Fibroblast of skin of back (primary cell): Measurements from ENCODE around the gene POU2F3.

ENCODE experiments used
- DNase-seq: peaks from one replicate; pipeline ENCODE4 v3.0.0-alpha.2; 2013

The POU2F3 gene

DNA sequence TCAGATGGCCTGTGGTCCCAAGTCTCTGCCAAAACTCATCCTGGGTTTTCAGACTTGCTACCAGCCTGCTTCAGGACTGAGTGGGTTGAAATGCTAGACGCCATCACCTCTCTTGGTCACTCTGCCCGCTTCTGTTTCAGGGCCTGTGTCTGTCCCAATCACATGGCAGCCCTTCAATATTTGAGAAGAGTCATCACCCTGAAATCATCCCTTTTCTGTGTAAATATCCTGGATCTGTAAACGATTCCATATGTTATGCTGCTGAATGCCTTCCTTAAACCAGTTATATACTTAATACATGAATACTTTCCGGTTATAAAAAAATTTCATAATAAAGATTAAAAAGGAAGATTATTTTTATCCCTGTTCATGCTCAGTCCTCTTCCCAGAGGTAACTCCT, 45.3 kb downstream of the POU2F3 start:
- DNase-seq = peak; percentile 43

DNA sequence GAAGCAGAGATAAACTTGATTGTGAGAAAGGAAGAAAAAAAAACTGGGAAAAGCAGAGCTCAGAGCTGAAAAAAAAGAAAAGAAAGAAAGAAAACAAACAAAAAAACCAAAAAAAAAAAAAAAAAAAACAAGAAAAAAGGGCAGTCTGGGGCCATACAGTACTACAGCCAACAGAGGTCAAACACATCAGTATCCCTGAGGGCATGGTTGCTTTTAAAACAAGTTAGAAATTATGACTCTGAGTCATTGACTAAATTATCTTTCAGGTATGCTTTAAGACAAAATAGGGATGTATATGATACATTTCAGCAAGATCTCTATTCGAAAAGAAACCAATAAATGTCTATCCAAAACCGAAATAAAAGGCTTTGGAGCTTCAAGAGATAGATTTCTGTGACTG, 48.1 kb downstream of the POU2F3 start:
- no peak for DNase-seq

DNA sequence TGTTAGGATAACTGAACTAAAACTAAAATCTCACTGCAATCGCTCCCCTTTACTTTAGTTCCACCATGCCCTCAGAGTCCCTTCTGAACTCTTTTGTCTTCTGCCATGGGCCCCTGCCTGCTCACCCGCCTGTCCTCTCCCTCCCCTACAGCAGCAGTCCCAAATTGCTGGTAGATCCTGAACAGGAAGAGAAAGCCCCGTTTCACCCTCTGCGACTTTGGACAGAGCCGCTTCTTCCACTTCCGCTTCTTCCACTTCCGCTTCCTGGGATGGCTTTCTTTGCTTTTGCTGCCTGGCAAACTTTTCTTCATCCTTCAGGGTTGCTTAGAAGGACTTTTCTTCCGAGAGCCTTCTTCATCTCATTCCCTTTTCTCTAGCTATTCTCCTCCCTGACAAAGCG, 49.5 kb downstream of the POU2F3 start:
- DNase-seq = no peak

DNA sequence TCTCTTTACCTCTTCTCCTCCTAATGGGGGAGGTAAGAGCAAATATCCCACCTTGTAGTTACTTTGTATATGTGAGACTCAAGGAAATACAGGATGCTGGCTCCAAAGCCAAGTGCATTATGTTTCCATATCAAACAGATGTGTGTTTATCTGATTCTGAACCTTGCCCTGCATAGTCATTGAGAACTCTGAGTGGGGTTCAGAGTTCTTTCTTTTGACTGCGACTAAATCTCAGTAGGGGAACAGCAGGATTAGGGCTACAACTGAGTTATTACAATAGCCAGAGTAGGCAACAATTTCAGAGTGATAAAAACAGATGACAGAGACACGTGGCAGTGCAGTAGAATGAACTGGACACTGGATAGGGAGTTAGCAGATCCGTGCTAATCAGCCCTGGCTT, 51.0 kb downstream of the POU2F3 start:
- DNase-seq = no peak

DNA sequence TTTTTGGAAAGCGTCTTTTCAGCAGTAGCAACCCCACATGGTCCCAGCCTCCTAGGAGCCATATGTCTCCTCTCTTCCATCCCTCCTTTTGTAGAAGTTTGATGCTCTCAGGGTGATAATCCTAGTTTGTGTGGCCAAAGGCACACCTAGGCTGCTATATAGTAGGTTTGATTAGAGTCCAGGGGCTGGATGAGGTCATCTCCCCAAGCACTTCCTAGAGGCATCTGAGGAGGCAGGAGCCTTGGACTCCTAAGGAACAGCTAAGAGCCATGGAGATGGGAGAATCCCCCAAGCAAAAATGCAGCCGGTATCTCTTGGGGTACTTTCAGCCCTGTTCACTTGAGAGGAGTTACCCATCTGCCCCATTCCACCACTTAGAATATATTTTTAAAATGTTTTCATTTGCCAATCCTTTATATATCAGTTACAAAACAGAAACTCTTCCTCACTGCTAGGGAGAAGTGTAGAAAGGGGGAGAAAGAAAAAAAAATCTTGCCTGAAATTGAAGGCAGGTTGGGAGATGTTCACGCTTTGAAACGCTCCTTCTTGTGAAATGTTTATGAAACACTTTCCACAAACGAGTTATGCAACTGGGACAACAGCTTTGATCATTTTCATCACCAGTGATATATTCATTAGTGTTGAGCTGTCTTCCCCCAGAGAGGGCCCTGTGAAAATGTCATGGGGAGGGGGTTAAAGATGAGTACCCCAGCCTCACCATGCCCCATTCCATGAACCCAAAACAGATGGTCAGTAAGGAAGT, 53.3 kb downstream of the POU2F3 start:
- DNase-seq = no peak

DNA sequence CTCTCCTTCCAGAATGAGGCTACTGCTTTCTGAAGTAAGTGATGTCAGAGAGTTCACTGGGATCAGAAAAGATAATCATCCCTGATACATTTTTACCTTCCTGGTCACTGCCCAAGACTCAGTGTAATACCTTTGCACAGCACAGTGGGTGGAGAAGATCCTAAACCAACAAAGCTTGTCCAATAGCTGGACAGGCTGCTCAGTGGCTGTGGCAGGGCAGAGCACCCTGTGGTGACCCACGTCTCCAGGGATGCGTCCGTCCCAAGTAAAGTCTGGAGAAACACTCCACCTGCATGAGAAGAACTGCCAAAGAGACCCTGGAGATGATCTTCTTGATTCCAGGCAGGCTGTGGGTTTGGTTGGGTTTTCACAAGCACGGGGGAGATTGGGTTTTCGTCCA, 54.2 kb downstream of the POU2F3 start:
- no peak for DNase-seq

DNA sequence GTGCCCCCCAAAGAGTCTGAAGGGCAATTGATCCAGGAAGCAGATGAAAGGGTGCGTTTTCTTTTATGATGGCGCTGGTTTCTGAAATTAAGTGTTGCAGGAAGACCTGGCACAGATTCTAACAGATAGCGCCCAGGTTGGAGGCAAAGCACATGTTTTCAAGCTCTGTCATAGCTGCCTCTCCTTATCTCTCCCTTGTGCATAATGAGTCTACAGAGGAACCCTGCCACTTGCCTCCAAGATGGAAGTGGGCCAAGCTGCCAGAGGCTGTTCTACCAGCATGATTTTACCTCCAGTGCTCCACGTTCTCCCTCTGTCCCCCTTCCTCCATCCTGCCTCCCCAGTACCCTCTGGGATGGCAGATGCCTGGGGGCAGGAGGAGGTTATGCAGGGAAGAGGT, 55.2 kb downstream of the POU2F3 start:
- DNase-seq = no peak

DNA sequence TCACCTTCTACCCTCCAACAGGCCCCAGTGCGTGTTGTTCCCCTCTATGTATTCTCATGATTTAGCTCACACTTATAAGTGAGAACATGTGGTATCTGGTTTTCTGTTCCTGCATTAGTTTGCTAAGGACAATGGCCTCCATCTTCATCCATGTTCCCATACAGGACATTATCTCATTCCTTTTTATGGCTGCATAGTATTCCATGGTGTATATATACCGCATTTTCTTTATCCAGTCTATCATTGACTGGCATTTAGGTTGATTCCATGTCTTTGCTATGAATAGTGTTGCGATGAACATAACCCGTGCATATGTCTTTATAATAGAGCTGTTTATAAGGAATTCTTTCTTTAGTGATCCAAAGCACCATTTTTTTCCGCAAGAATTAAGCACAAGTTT, 56.6 kb downstream of the POU2F3 start:
- DNase-seq = no peak

DNA sequence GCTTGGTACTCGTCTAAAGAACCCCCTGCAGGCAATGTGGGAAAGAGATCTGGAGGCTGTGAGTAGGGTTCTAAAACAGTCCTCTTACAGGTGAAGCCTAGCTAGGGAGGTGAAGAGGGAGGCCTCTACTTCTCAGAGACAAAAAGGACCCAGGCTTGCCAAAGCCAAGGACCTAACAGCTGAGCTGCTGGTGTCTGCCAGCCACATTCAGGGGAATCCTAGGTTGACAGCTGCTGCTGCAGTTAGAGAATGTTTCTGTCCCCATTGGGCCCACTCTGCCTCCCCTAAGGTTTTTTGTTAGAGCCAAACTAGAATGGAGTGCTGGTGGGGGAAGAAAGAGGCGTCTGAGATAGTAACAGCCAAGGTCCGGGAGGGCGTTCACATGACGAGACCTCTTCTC, 58.5 kb downstream of the POU2F3 start:
- no peak for DNase-seq

DNA sequence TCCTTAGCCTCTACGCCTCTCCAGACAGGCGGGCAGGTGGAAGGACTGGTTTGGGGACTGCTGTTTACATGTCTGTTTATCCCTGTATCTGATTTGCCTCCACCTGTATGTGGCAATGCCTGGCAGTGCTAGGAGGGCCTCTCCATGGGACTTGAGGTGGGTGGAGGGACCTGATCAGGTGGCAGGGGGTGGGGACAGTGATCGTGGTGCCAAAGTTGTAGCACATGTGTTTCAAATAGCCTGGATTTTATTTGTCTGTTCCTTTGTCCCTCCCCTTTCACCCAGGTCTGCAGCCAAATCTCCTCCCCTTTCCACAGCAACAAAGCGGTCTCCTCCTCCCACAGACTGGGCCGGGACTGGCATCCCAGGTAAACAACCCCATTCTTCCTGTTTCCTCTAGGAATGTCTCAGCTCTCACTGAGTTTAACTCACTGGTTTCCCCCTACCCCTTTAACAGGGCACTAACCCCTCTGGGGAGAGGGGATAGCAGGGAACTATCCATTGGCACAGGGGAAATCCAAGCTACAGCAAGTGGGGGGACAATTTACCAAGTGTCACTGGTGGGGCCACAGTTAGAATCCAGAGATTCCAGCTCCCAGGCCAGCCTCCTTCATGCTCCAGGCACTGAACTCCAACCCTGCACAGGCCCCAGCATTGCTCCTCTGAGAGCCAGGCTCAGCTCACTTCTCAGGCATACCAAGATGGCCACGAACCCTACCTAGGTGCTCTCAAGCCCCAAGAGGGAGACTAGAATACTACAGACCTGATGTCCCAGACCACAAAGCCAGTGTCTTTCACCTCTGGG, 62.3 kb downstream of the POU2F3 start:
- no peak for DNase-seq

DNA sequence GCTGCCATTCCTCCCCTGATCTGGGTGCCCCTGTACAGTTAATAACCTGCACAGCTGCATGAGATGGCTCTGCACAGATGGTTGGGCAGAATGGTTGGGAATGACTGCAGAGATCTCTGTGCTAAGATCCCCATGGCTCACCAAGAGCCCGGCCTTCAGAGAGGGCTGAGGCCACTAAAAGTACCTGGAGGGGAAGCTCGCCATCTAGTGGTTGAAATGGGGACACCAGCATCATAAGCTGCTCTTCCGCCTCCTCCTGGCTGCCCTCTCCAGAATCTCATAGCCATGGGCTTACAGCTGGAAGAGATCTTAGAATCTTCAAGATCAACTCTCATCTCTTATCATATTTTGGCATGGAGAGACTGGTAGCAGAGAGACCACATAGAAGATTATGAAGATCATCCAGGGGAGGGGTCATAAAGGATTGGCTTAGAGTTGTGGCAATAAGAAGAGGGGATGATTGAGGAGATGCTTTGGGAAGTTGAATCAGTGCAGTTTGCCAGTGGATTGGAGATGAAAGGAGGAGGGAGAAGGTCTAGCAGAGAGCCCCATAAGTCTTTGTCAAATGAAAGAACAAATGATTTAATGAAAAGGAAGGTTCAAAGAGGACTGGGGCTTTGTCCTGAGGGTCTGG, 63.2 kb downstream of the POU2F3 start:
- DNase-seq = peak; percentile 72

DNA sequence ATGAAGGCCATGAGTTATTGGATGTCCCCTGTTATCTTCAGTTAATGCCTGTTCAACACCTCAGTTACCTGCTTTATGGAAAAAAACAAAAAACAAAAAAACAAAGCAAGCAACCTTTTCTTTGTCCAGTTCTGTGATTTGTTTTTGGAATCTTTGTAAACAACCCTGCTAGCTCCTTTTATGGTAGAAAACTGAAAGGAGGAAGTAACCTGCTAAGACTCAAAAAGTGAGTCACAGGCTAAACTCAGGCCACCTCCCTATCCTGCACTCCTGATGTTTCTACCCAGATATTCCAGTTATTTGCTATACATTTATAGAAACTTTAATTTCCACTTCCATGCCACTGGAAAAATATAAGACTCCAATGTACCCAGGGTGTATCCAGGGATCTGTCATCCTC, 64.6 kb downstream of the POU2F3 start:
- peak; percentile 48 for DNase-seq

DNA sequence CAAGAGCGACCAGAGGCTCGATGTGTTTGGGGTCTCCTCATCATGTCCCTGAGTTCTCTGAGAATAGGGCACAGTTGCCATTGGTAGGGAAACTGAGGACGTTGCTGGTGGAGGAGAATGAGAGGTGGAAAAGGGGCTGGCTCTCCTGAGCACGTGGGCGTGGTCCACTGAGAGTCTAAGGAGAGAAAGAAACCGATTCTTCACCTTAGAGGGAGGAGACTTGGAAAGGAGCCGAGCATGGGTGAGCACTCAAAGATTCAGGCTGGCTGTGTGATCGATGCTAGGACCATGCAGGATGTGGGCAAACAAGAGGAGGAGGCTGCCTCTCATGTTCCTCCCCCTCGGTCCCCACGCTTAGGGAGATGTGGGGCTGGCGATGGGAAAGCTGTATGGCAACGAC, 65.3 kb downstream of the POU2F3 start:
- peak; percentile 13 for DNase-seq

DNA sequence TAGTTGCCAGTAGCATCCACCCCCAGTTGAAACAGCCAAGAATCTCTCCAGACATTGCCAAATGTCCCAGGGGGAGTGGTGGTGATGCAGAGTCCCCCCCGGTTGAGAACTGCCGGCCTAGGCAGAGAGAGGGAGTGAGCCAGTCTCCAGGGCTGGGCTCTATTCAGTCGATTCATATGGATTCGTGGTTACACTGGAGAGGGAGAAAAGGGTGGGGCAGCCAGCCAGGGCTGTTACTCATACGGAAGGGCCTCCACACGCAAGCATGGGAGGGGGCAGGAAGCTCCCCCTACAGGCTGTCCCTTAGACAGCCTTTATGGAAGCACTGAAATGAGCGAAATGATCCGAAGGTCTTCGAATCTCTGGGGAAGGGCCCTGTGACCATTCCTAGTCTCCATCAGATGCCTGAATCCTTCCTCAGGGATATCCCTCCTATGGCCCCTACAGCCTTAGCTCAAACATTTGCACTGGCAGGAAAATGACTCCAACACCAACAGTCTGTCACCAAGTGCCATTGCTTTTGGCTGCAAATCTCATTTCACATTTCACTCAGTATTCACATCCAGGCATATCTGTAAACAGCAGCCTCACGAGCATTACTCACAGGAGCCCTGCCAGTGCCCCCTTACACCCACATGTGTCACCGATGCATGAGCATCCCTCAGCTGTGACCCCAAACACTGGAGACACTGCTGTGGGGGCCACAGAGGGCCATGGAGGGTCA, 66.7 kb downstream of the POU2F3 start:
- peak; percentile 94 for DNase-seq

DNA sequence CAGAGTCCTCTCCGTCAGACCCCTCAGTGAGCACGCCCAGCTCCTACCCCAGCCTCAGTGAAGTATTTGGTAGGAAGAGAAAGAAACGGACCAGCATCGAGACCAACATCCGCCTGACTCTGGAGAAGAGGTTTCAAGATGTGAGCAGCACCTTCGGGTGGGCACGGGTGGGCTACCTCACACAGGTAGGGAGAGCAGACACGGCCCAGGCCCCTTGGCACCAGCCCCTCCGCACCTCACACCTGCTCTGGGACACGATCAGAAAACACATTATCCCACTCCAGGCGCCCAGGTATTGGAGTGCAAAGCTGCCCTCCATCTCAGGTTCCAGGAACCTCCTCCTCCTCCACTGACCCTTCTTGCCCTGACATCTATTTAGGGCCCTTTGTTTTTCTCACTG, 67.5 kb downstream of the POU2F3 start:
- no peak for DNase-seq

DNA sequence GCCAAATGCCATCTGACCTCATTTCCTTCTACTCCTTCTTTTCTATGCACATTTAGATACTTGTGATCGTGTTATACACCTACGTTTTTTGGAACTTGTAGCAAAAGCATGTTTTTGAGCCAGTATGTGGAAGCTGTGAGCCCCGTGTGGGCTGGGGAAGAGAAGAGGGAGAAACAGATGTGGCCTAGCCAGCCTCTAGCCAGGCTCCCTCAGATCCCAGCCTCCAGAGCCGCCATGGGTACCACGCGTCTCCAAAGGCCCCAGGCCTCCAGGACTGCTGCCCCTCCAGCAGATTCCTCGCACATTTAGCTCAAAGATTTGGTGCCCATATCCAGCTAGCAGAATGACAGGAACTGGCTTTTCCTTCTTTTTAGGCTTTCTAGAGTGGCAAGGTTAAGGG, 68.1 kb downstream of the POU2F3 start:
- no peak for DNase-seq

DNA sequence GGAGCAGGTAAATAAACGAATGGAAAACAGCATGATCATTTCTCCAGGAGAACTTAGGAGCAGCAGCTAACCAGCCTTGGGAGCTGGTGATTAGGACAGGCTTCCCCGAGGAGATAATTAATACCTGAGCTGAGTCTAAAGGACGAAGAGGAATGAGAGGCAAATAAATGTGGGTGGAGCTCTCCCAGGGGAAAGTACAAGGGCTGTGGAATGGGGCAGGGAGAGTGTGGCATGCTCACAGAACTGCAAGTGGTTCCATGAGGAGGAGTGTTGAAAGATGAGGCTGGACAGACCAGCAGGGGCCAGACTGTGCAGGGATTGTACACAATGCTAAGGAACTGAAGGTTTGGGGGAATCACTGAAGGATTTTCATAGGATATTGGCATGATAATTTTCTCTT, 70.9 kb downstream of the POU2F3 start:
- no peak for DNase-seq

DNA sequence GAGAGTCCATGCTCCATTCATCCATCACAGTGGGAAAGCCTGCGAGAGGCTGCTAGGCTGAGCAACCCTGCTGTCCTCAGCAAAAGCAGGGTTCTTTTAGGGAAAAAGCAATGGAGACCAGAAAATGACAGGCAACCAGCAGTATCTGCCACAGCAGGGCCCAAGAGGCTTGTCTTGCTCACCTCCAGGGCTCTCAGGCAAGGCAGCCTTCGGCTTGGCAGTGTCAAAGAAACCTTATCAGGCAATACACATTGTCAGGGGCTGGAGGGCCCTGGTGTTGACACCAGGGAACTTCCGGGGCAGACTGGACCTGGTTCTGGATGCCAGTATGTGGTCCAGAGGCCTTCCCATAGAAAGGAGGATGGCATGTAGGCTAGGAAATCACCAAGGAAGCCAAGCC, 74.9 kb downstream of the POU2F3 start:
- no peak for DNase-seq

DNA sequence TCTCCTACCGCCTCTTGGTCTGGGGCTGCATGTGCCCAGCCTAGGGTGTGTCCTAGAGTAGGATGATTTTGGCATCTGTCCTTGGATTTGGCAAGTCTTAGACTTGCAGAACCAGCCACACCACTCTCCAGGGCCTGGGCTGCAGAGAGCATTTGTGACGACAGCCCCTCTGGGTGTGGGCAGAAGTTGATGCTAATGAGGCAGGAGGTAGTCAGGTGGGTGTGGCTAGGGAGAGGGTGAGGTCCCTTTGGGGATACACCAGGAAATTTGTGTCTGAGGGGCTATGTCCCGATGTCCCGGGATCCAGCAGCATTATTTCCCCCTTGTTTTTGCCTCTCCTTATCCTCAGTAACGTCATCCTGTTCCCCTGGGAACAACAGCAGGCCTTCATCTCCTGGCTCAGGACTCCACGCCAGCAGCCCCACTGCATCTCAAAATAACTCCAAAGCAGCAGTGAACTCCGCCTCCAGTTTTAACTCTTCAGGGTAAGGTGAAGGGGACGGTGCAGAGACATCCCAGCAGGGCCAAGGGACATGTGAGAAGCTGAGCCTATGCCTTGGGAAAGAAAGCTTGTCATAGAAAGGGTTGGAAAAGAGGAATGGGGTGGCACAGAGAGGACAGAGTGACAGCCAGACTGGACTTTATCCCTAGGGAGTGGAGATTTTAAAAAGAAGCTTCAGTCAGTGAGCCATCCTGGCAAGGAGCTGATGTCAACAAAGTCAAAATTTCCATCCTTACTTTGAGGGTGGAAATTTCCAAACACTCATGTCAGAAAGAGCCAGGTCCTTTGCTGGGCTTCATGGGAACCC, 77.1 kb downstream of the POU2F3 start:
- peak; percentile 68 for DNase-seq

DNA sequence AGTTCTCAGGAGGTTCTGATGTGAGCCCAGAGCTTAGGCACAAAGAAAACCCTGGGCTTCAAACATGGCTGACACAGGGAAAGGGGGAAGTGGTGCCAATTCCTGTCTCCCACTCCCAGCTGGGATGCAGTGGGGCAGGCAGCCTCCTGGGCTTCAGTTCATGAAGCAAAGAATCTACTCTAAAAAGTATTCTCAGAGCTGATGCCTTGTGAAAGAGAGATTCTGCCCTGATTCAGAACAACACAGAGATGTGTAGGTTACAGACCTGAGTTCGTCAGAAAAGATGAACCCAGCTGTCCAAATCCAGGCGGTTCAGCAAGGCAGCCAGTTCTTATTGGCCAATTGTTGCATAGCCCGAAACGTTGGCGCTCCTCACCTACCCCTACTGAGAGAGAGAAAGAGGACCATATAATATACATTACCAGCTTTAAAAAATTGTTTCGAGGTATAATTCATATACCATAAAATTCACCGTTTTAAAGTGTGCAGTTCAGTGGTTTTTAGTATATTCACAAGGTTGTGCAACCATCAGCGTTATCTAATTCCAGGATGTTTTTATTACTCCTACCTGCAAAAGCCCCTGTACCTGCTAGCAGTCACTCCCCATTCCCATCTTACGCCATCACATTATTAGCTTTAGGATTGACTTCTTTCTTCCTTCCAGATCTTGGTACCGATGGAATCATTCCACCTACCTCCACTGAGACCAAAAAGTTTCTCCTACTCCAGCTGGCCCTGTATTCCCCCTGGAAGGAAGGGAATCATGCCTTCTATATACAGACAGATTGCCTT, 77.9 kb downstream of the POU2F3 start:
- DNase-seq = no peak

DNA sequence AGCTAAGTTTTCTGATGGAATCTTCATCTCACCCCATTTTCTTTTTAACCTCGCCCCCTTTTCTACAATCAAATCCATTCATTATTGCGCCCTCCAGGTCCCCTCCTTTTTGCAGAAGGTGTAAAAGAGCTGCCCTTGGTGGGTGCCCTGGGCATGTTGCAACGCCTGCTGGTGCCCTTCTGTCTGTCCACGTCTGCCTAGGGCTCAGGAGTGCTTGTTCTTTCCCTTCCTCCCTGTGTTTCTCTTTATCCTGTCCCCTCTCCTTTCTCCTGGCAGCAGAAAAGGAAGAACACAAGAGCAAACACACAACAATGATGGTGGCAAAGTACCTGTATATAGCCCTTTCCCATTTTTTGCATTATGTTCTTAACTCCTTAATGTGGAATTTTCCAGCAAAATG, 79.0 kb downstream of the POU2F3 start:
- no peak for DNase-seq
